HG03280 (cell line): ENCODE data around the gene PLXNB2.

Experiments
- ATAC-seq: cut with Tn5 transposase; IDR thresholded peaks from one replicate; pipeline ENCODE4 v1.9.1; 2021; ENCODE audit warnings: mild to moderate bottlenecking, moderate library complexity; ENCODE audit not compliant: unreplicated experiment

The PLXNB2 gene

DNA sequence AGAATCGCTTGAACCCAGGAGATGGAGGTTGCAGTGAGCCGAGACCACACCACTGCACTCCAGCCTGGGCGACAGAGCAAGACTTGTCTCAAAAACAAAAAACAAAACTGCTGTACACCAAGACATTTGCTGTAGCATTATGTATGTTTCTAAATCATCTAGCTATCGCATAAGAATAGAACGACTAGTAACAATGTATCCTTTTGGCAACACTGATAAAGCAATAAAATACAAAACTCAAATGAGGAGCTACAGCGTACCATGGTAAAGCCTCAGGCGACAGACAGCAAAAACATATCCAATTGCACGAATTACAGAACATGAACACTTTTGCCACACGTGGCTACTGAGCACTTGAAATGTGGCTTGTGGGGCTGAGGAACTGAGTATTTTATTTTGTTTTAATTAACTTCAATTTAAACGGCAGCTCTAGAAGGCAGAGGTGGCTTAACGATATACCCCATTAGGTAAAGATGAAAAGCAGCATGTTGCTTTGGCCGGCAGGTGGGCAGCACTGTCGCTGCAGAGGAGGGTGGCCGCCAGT lies 65.0 kb downstream of the PLXNB2 start:
- ATAC-seq: no peak

DNA sequence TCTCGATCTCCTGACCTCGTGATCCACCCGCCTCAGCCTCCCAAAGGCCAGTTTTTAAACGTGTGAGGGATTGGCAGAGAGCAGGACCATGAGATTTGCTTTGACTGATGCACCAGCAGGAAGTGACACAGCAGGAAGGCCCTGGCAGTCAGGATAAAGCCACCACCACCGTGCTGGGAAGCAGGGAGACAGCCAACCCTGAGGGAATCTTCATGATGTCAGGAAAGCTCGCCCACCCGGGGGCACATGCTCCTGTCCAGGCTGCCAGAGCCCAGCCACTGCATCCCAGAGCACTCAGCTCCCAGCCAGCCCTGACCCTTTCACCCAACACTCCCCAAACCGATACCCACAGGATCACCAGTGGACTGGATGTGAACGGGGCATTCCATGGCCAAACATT lies 68.7 kb downstream of the PLXNB2 start:
- ATAC-seq: no peak

DNA sequence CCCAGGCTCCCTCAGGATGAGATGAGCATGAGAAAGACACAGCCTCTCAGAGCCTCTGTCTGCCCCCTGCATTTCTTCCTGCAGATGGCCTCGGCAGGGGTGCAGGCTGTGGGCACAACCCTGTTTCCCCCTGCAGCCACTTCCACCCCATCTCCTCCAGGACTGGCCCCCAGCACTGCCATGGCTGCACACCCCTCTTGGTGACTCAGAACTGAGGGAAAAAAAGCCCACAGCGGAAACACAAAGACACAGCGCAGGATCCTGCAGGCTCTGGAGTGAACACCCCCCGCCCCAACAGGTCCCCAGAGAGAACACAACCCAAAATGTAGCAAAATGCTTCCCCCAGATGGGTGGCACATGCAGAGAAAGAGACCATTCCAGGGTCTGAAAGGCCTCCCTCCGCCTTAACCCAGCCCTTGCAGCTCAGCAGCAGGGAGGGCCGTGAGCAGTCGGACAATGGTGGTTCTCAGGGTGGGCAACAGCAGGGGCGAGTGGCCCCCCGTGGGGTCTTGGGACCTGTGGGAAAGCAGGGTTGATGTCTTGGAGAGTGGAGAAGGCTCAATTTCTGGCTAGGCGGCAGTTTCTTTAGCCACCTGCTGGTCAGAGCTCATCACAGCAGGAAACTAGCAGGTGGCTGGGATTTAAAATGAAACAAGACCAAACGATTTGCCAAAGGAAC lies 70.6 kb downstream of the PLXNB2 start:
- ATAC-seq: no peak

DNA sequence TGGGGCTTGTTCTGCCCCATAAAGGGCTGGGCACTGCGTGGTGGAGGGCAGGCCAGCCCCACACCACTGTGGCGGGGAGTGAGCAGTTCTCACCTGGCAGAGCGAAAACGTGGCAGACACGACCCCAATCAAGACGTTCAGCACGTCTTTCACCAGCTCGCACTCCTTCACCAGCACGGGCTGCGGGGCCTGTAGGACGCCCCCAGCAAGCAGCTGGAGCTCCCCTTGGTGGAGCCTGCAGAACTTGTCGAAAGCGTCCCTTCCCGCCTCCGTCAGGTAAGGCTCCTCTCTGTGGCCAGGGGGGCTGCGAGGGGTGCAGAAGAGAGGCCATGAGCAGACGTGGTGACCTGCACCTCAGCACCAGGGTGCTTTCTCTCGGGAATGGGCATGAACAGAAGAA lies 74.2 kb downstream of the PLXNB2 start:
- no peak for ATAC-seq

DNA sequence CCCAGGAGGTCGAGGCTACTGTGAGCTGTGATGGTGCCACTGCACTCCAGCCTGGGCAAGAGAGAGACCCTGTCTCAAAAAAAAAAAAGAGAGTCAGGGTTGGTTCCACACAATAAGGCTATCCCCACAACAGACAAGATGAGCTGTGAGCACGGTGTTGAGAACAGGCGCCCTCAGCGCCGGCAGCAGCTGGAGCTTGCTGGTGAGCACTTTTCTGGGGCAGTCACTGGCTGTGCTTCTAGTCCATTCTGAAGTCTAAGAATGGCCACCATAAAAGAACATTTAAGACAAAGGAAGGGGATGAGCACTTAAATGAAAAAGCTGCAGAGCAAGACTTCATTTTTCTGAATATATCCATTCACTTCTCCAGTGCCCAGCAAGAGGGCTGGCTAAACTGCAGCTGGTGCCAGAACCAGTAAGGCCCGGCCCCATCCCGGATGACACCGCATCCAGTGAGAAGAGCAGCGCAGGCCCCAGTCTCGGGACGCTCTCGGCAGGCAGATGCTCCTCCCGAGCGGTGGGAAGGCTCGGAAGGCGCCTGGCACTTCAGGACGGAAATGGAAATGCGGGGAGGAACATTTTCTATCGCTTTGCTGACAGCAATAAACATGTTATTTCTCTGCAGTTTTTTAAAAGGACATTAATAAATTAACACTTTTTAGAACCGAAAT lies 74.8 kb downstream of the PLXNB2 start:
- ATAC-seq: no peak

DNA sequence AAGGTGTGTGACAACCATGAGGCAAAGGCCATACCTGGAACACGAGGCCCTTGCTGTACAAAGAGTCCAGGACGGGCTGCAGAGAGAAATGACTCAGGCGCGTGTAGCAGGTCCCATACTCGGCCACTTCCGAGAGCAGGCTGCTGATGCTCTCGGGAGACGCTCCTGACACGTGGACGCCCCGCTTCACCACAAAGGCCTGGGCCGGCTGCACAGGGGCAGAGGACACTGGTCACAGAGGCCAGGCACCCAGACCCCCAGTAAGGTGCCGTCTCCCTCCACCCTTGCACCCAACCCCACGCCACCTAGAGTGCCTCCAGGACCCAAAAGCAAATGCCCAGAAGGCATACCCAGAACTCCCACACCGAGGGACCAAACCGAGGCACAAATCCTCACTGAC lies 78.1 kb downstream of the PLXNB2 start:
- ATAC-seq: no peak

DNA sequence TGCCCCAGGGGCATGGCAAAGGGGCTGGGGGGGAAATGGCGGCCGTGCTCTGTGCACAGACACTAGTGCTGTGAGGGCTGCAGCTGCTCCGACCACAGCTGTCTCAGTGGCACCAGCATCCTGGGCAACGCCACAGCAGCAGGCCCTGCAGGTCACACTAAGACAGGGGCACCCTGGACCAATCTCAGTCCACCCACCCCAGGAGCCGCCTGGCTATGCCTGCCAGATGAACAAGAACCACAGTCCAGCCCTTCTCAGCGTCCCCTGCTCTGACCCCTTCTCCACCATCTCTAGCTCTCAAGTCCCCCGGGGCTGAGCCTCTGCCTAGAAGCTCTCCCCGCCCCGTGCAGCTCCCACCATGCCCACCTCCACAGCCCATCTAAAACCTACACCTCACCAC lies 79.1 kb downstream of the PLXNB2 start:
- no peak for ATAC-seq

DNA sequence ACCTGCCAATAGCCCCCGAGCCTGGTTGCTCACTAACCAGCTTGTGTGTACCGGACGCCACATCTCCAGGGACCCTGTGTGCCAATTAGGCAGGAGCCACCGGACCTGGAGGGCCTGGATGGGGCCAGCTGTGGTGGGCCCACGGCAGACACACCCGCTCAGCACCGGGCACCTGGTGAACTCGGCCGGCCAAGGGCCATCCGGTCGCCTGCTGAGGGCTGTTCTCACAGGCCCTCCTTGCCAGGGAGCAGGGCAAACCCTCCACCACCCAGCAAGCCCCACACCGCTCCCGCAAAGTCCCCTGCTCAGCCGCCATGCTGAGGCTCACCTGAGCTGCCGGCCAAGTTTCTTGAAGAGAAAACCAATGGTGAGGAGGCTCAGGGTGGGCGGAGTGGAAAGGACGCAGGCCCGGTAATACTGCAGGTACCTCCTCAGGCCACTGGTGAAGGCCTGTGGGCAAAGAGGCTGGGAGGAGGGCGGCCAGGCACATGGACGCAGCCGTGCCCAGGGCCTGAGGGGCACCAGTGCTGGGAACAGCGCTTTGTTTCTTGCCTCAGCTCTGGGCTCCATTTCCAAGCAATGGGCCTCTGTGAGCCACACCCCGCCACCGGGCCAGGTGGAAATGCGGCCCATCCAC lies 79.7 kb downstream of the PLXNB2 start:
- no peak for ATAC-seq

DNA sequence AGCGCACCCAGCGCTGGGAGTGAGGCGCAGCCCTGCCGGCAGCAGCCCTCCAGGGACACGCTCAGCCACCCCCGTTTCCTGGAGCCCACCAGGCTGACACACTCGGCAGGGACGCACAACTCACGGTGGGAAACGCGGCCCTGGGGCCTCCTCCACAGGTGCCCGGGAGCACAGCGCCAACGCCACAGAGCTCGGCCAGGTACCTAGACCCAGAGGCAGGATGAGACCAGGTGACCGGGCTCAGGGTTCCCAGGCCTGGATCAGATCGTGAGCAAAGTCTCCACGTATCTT lies 80.6 kb downstream of the PLXNB2 start:
- no peak for ATAC-seq

DNA sequence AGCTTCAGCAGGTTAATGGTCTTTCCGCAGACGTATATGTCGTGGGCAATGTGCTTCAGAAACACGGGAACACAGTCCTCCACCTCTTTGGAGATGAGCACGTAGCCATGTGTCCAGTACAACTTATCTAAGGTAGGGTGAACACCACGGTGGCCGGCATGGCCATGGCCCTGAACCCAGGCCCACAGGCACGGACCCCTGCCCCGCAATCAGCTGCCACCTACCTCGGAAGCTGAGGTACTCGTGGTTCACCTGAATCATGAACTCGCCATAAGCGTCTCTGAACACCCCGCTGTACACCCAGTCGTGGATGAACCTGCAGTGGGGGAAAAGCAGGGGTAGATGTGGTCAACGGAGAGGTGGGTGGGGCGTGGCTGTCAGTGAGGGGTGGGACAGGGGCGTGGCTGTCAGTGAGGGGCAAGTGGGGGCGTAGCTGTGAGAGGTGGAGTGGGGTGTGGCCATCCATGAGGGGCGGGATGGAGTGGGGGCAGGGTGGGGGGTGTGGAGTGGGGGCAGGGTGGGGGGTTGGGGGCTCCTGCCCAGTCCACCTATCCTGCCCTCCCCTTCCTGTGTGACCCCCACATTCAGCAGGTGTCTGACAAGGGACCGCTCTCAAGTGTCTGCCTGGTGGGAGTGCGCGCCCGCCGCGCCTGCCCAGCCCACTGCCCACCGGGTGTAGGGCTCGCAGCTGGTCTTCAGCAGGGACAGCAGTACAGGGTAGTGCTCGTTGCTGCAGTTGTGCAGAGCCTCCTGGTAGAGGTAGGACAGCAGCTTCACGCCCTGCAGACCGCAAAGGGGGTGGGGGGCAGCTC lies 81.2 kb downstream of the PLXNB2 start:
- no peak for ATAC-seq

DNA sequence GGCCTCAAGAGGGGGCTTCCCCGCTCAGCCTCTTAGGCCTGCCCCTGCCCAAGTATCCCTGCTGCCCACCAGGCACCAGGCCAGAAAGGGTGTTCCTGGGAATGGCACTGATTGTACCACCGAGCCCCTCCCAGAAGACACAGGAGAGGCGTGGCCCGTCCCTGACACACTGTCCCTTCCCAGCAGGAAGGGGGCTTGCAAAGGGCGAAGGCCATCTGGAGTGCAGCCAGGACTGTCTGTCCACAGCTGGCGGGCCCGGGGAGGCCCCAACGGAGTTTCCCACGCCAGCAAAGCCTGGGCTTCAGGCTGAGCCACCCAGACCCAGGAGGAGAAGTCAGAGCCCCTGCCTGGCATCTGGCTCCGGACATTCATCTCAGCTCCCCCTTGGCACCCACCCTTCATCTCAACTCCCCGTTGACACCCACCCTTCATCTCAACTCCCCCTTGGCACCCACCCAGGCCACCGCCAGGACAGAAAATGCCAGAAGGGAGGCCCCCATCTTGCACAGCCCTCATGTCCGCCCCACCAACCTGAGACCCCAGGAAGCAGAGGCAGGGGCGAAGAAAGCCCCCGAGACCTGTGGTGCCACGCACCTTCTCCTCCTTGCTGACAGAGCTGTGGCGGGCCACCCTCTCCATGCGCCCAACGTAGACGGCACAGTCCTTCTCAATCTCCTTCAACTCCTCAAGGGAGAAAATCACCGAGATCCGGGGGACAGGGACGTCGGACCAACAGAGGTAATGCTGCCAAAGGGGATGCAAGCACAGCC lies 82.1 kb downstream of the PLXNB2 start:
- no peak for ATAC-seq
